ENCODE data around the gene TMEM38B.
"Not testable (repeated sequence)": the region's sequence is repeated elsewhere in the genome, so short reads cannot be mapped to it uniquely, and the experiment has no call there.

TMEM38B gene

DNA sequence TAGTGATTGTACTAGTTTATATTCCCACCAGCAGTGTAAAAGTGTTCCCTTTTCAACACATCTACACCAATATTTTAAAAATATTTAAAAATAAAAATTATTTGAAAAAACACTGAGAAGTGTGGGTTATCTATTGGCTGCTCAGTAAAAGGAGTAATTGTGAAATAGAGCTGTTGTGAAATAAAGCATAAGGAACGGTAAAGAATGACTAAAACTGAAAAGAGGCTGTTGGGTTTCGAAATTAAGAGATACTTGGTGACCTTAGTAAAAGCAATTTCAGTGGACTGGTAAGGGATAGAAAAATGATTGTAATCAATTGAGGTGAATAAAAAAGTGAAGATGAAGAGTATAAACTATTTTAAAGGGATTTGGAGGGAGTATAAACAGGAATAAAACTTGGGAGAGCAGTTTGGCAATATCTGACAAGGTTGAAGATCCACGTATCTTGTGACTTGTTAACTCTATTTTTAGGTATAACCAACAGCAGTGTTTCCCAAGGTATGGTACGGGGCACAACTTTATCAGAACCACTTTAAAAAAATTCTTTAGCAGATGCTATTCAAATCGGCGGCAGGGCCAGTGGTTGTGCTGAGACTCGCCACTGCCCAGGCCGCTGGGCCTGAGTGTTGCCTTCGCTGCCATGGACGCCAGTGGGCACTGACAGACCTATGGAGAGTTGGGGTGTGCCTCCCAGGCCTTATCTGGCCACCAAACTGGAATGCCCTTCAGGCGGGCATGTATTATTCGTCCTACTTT is 63.3 kb downstream of the TMEM38B start:
- in situ Hi-C loops (cut with MboI; ENCODE audit: low sequenced_read_pairs, unreplicated experiment) = no loop called here

DNA sequence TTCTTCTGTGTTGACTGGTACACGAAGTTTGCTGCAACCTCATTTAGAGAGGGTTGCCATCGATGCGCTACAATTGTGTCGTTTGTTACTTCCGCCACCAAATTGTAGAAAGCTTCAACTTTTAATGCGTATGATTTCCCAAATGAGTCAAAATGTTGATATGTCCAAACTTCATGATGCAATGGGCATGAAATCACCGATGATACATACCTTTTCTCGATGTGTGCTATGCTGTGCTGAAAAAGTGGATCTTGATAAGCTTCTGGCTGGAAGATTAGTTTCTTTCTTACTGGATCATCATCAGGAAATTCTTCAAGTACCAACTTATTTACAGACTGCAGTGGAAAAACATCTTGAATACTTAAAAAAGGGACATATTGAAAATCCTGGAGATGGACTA is 65.7 kb downstream of the TMEM38B start:
- in situ Hi-C loops (cut with MboI; ENCODE audit: low sequenced_read_pairs, unreplicated experiment) = no loop called here

More for the DNA sequence above, 63.3 kb downstream of the TMEM38B start:
- peak; percentile 9 for DNase-seq (ENCODE audit: low spot score)
- TF ChIP-seq, protein P1, sequence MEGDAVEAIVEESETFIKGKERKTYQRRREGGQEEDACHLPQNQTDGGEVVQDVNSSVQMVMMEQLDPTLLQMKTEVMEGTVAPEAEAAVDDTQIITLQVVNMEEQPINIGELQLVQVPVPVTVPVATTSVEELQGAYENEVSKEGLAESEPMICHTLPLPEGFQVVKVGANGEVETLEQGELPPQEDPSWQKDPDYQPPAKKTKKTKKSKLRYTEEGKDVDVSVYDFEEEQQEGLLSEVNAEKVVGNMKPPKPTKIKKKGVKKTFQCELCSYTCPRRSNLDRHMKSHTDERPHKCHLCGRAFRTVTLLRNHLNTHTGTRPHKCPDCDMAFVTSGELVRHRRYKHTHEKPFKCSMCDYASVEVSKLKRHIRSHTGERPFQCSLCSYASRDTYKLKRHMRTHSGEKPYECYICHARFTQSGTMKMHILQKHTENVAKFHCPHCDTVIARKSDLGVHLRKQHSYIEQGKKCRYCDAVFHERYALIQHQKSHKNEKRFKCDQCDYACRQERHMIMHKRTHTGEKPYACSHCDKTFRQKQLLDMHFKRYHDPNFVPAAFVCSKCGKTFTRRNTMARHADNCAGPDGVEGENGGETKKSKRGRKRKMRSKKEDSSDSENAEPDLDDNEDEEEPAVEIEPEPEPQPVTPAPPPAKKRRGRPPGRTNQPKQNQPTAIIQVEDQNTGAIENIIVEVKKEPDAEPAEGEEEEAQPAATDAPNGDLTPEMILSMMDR (IDR thresholded peaks at IDR 0.05; ENCODE audit: borderline replicate concordance, control extremely low read depth, extremely low read depth, insufficient read depth, missing control alignments) = no peak

DNA sequence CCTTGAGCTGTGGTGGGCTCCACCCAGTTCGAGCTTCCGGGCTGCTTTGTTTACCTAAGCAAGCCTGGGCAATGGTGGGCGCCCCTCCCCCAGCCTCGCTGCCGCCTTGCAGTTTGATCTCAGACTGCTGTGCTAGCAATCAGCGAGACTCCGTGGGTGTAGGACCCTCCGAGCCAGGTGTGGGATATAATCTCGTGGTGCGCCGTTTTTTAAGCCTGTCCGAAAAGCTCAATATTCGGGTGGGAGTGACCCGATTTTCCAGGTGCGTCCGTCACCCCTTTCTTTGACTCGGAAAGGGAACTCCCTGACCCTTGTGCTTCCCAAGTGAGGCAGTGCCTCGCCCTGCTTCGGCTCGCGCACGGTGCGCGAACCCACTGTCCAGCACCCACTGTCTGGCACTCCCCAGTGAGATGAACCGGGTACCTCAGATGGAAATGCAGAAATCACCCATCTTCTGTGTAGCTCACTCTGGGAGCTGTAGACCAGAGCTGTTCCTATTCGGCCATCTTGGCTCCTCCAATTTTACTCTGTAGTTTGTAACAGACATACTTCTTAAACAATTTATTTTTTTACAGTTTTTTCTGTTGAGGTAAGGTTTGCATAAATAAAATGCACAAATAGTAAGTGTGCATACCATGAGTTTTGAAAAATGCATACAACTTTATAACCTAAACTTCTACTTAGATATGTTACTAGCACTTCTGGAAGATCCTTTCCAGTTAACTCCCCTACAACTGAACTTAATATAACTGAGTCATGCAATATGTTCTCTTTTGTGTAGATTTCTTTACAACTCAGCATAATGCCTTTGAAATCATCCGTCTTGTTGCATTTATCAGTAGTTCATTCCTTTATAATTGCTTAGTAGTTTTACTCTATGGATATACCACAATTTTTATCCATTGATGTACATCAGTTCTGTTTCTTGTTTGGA is 88.5 kb downstream of the TMEM38B start:
- DNase-seq (ENCODE audit: low spot score); in situ Hi-C loops (cut with MboI; ENCODE audit: low sequenced_read_pairs, unreplicated experiment): not testable (repeated sequence)

More for the DNA sequence above, 65.7 kb downstream of the TMEM38B start:
- TF ChIP-seq, protein P1 (IDR thresholded peaks at IDR 0.05; ENCODE audit: borderline replicate concordance, control extremely low read depth, extremely low read depth, insufficient read depth, missing control alignments) = no peak
- no peak for DNase-seq (ENCODE audit: low spot score)

DNA sequence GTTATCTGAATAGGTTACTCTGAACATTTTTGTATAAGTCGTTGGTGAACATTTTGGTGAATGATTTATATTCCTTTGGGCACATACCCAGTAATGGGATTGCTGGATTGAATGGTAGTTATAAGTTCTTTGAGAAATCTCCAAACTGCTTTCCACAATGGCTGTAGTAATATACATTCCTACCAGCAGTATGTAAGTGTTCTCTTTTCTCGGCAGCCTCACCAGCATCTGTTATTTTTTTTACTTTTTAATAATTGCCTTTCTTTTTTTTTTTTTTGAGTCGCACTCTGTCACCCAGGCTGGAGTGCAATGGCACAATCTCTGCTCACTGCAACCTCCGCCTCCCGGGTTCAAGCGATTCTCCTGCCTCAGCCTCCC is 89.1 kb downstream of the TMEM38B start:
- in situ Hi-C loops (cut with MboI; ENCODE audit: low sequenced_read_pairs, unreplicated experiment); DNase-seq (ENCODE audit: low spot score): not testable (repeated sequence)

DNA sequence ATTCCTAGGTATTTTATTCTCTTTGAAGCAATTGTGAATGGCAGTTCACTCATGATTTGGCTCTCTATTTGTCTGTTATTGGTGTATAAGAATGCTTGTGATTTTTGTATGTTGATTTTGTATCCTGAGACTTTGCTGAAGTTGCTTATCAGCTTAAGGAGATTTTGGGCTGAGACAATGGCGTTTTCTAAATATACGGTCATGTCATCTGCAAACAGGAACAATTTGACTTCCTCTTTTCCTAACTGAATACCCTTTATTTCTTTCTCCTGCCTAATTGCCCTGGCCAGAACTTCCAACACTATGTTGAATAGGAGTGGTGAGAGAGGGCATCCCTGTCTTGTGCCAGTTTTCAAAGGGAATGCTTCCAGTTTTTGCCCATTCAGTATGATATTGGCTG is 92.5 kb downstream of the TMEM38B start:
- DNase-seq (ENCODE audit: low spot score); in situ Hi-C loops (cut with MboI; ENCODE audit: low sequenced_read_pairs, unreplicated experiment): not testable (repeated sequence)

DNA sequence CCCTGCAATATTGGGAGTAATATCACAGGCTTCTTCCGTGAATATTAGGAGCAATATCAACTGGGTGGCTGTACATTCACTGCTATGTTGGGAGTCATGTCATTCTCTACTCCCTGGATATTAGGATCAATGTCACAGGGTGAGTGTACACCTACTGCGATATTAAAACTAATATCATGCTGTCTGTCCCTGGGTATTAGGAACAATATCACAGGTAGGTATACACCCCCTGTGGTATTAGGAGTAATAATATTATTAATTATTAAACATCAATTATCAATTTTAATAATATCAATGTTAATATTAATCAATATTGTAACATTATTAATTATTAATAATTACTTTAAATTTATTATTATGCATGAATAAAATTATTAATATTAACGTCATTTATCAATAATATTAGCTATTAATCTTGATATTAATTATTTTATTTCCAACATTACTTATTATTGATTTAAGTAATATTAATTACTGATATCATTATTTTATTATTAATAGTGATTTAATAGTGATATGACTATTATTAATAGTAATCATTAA is 121.9 kb downstream of the TMEM38B start:
- TF ChIP-seq, protein P1 (IDR thresholded peaks at IDR 0.05; ENCODE audit: borderline replicate concordance, control extremely low read depth, extremely low read depth, insufficient read depth, missing control alignments) = no peak
- in situ Hi-C loops (cut with MboI; ENCODE audit: low sequenced_read_pairs, unreplicated experiment) = no loop called here
- DNase-seq (ENCODE audit: low spot score) = no peak

DNA sequence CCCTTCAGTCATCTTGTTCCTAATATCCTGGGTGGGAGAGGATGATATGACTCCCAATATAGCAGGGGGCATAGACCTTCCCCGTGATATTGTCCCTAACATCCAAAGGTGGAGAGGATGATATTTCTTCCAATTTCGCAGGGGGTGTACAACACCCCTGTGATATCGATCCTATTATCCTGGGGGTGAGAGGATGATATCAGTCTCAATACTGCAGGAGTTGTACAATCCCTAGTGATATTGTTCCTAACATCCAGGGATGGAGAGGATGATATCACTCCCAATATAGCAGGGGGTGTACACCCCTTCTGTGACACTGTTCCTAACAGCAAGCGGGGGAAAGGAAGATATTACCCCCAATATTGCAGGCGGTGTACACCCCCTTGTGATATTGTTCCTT is 122.6 kb downstream of the TMEM38B start:
- no peak for DNase-seq (ENCODE audit: low spot score)
- TF ChIP-seq, protein P1 (IDR thresholded peaks at IDR 0.05; ENCODE audit: borderline replicate concordance, control extremely low read depth, extremely low read depth, insufficient read depth, missing control alignments) = no peak
- in situ Hi-C loops (cut with MboI; ENCODE audit: low sequenced_read_pairs, unreplicated experiment) = no loop called here

DNA sequence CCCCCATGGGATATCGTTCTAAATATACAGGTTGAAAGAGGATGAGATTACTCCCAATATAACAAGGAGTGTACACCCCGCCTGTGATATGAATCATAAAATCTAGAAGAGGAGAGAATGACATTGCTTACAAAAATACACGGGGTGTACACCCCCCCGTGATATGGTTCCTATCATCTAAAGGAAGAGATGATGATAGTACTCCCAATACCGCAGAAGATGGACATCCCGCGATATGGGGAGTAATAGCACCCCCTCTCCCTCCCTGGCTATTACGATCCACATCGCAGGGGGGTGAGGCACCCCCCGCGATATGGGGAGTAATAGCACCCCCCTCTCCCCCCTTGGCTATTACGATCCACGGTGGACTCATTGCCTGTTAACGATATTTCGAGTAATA is 124.6 kb downstream of the TMEM38B start:
- in situ Hi-C loops (cut with MboI; ENCODE audit: low sequenced_read_pairs, unreplicated experiment) = no loop called here
- TF ChIP-seq, protein P1 (IDR thresholded peaks at IDR 0.05; ENCODE audit: borderline replicate concordance, control extremely low read depth, extremely low read depth, insufficient read depth, missing control alignments) = no peak
- no peak for DNase-seq (ENCODE audit: low spot score)

Measured in GM13976 (cell line).